ENCODE data around the gene AFF1.
"Not testable (repeated sequence)": the region's sequence is repeated elsewhere in the genome, so short reads cannot be mapped to it uniquely, and the experiment has no call there.

Gene AFF1

DNA sequence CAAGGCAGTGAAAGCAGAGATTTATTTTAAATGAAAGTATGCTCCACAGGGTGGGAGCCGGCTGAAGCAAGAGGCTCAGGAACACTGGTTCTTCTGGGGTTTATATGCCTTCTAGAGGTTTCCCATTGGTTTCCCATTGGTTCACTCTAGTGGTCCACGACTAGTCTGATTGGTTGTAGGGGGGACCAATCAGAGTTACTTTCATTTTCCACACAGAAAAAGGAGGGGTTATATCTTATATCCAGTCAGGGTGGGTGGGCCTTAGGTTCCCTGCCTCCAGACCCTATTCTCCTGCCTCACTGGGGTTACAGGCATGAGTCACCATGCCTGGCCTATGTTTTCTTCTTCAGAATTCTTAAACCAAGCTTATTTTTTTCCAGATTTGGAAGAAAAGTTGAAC lies 184.0 kb downstream of the AFF1 start:
- no peak for DNase-seq

DNA sequence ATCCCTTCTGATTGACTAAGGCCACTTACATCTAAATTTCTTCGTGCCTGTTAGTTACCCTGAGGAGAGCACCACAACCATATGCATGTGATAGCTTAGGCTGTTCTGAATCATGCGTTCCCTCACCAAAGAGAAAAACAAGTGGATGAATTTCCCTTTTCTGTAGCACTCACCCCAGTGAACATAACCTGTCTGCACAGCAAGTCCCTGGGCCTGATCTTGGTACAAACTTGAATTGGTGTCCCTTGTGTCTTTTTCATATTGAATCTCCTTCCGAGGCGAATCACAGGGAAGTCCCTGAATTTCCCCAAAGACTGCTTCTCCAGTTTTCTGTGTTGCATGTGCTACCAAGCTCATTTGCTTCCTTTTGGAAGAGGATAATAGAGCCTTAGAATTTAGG lies 185.2 kb downstream of the AFF1 start:
- DNase-seq = no peak

DNA sequence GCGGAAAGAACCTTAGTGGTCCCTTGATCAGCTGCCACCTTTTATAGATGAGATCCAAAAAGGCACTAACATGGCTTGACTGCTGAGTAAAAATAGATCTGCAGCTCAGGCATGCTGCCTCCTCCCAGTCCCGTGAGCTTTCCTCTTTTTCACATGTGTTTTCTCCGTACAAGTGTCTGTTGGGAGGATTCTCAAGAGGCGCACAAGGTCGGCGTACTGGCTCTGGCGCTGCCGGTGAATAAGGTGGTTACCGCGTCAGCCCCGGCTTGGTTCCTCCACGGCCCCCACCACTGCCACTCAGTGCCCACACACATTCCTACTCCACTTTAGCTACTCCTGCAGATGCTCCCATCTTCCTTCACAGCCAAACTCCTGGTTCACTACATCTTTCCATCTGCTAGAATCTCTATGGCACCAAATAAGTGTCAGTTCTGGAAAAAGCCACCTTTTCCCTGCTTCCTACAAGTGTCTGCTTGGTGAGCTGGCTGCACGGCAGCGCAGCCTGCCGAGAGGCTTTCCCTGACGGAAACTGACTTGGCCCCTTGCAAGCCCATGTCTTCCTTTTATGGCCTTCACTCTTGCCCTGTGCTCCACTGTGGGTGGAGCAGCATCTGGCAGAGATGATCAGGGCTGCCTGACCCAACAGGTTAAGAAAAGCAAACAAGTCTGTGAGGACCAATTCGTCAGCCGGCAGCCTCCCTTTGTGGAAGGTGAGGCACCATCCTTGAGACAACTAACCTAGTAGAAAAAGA lies 185.8 kb downstream of the AFF1 start:
- DNase-seq = no peak

DNA sequence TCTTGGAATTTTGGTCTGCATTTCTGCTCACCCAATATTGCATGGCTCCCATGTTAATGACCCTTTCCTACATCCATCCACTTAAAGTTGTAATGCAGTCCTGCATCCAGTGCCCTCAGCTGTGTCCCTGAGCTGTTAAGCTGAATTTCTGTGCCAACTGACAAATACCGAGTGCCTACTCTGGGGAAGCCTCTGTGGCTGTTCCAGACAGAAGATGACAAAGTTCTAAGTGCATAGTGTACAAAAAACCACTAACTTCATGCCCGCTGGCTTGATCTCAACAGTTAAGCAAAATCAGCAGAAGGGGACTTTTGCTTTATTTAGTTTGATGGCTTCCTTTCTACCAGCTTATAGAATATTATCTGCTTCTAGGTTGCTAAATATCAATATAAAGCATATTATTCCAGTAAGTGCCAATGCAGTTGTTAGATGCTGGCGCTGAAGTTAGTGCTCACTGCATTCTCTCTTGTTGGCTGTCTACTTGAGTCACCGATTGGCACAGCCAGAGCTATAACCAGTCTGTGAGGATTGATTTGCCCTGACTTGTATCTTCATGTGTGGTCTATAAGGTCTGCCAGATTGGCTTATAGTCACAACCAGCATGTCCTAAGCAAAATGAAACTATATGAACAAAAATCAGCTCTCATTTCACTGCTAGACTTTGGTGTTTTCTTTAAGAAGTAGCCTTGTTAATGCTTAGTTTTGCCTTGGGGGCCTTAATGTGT lies 186.7 kb downstream of the AFF1 start:
- no peak for DNase-seq

DNA sequence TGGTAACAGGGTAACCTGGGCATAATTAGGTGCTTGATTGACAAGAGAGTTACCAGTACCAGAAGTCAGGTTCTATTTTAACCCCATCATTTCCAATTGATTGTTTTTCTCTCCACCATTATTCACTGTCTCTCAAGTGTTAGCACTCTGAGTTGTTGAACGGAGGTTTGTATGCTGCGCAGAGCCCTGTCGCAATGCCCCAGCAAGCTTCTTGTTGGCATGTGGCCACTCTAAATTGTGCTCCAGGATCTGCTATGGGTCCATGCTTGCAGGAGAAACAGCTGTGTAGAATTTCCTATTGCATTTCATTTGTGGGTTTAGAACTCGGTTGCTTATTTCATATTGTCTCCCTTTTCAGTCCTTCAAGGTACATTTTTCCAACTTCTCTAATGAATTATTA lies 187.4 kb downstream of the AFF1 start:
- no peak for DNase-seq

DNA sequence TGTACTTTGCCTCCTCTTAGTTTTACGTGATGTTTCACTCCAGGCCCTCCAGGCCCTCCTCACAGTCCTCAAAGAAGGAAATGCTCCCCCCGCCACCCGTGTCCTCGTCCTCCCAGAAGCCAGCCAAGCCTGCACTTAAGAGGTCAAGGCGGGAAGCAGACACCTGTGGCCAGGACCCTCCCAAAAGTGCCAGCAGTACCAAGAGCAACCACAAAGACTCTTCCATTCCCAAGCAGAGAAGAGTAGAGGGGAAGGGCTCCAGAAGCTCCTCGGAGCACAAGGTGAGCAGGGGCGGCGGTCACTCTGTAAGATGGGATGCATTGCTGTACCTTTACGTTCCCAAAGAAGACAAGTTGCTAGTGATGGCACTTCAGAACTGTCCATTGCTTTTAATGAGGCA lies 191.2 kb downstream of the AFF1 start:
- no peak for DNase-seq

DNA sequence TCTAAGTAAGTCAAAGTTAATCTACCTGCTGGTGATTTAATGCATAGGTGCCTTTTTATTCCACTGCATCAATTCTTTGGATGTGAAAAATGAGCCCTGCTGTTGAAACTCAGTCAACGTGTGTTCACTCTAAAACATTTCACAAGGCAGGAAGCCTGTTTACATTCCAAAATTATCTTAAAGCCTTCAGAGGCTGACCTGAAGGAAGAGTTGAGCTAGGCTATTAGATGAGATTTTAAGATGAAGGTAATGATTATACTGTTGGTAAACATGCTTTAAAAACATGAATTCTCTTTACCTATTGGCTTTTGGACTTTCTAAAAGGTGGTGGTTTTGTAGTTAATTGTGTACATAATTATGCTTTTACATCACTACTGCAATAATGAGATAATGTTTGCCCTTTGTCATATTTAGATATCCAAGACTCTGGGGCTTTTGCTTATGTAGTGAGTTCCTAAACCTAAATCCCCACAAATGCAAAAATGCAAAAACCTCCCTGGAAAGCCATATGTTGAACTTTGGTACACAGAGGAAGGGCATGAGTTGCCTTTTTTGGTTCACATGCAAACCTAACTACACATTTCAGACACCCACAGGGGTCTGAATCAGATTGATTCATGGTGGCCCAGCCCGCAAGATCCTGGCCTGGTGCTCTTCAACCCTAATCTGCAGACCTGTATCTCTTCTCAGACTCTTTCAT lies 193.3 kb downstream of the AFF1 start:
- DNase-seq = no peak

DNA sequence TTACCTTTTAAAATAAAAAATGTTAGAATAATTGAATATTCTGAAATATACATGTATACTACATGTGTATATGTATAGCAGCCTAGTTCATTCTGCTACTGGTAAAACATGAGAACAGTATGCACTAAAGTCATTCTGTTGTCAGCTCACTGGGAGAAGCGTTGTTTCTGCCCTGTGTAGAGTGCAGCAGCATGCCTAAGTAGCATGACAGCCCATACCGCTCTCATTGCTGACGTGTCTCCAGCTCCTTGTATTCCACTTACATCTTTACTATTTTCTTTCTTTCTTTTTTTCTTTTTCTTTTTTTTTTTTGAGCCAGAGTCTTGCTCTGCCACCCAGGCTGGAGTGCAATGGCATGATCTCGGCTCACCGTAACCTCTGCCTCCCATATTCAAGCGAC lies 194.9 kb downstream of the AFF1 start:
- no peak for DNase-seq

DNA sequence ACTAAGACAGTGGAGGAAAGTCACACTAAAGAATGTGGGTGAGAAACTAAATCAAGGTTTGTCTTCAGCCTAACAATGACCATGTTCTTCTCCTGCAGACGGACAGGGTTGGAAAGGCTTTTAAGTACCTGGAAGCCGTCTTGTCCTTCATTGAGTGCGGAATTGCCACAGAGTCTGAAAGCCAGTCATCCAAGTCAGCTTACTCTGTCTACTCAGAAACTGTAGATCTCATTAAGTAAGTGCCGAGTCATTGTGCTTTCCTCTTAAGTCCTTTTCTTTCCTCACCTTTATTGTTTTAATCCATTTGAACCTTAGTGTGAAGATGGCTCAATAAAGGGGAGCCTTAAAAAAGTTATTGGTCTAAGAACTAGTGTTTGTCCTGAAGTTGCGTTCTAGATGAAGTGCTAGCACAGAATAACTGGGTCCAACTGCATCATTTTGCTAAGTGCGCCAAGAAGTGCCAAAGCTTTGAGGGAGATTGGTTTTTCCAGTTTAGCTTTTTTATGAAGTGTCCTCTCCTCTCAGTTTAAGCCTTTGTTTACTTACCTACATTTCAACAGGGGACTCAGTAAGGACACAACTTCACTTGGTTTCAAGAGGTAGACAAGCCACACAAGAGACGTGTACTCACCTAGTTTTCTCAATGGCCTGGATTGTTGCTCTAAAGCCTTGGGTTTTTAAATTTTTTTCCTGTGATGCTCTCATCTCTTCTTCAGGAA lies 196.3 kb downstream of the AFF1 start:
- DNase-seq = no peak

DNA sequence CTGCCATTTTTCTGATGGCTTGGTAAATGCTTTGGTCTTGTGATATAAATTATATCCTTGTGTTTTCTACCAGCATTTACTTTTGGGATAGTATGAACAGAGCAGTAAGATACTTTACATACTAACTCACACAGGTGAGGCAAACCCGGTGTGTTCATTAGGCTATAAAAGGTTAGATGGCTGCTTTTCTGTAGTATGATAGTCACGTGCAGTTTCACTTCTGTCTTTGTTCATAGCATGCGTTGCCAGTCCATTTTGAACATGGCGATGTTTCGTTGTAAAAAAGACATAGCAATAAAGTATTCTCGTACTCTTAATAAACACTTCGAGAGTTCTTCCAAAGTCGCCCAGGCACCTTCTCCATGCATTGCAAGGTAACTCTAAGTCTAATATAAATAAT lies 197.2 kb downstream of the AFF1 start:
- DNase-seq = no peak

DNA sequence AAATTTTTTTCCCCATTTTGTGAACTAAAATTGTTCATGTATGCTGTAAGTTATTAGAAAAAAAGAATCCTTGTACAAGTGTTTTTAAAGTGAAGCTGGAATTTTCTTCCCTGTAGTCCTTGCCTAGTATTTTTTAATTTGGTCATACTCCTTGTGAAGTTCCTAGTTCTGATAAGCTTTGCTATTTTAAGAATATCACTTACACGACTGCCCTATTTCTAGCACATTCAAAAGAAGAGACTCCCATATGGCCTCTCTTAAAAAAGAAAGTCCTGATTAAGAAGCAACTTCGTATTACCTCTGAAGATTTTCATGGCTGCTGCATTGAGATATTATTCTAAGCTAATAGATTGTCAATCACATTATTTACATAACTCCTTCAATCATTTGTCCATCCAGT lies 198.4 kb downstream of the AFF1 start:
- DNase-seq = no peak

DNA sequence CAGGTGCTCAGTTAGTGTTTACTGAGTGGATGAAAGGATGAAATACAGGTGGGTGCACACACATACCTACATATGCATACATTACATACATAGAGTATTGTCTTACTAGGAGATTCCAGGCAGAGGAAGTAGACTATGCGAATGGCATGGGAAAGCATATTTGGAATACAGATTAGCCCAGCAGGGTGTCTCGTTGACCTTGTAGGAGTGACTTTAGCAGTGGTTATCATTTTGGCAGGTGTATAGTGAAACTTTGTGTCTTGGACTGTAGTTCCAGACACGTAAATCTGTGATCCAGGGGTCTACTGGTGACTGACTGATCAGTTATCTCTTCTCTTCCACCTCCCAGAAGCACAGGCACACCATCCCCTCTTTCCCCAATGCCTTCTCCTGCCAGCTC lies 199.3 kb downstream of the AFF1 start:
- DNase-seq = no peak

DNA sequence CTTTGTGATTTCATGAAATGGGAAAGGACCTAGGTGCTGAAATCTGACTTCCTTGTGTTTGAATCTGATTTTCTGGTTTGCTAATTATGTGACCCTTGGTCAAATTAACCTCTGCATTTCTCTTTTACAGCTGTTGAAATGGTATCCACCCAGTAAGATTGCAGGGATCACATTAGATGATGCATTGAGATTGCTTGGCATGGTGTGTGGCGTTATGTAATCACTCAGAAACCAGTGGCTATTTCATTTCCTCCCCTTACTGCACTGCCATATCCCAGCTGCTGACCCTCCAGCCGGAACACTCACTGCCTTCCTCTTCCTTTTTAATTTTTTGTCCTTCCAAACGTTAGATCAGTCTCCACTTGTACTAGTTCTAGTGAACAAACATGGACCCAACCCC lies 206.6 kb downstream of the AFF1 start:
- DNase-seq = no peak

DNA sequence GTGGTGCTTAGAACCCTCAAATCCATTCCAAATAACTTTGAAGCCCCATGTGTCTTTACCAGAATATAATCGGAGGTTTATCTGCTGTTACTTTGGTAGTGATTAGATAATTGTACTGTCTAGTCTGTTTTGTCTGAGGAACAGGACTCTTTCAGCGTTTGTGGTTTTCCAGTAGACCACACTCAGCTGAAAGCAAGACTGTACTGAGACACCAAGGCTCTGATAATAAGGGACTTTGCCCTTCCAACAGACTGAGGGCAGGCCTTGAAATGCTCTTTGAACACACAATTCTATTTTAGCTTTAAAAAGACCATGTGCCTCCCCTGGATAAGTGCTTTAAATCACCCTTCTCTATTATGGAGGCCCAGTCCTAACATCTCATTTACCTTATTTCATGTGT lies 209.5 kb downstream of the AFF1 start:
- no peak for DNase-seq

DNA sequence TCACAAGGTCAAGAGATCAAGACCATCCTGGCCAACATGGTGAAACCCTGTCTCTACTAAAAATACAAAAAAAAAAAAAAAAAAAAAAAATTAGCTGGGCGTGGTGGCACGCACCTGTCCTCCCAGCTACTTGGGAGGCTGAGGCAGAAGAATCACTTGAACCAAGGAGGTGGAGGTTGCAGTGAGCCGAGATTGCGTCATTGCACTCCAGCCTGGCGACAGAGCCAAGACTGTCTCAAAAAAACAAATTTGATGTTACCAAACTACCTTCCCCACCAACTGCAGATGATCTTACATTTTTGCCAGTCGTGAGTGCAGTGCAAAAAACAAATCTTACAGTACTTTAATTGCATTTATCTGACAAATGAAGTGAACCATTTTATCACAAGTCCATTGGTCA lies 211.1 kb downstream of the AFF1 start:
- DNase-seq = not testable (repeated sequence)

DNA sequence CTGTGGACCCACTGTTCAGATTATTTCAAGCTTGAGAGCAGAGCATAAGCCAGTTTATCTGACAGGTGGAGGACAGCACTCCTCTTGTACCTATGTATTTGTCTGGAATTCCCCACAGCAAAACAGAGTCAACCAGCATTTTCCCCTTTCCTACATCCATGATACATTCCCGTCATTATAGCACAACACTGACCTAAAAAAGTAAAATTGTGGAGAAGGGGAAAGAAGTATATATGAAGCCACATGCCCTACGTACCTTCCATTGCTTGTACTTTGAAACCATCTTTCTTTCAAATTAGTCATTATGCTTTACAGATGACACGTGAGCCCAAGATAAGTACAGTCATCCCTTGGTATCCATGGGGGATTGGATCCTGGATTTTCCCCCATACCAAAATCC lies 212.3 kb downstream of the AFF1 start:
- no peak for DNase-seq

DNA sequence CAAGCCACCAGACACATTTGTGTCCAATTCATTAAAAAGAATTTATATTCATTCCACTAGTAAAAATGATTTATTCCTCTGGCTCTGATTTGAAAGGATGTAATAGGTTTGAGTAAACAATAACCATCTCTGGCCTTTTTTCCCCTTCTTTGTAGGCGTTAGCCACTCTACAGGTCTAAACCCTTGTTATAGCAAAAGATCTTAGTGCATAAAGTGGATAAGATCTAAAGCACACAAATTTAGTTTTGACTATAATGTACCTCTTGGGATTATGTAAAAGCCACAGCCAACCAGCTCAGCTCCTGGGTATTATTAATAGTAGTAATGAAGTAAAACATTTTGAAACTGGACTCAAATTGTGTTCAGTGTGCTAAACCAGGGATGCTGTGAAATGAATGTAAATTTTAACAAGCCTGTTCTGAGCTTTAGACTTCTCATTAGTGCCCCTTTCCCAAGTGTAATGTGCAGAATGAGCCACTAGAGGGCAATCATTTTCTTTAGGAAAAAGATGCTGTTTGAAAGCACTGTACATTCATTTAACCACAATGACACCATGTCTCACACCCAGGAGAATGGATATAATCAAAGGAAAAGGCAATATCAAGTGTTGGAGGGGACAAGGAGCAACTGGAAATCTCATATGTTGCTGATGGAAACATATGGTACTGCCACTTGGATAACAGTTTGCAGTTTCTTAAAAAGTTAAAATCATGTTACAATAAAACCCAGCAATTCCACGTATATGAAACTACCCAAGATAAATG lies 215.9 kb downstream of the AFF1 start:
- peak; percentile 8 to 75 for DNase-seq

DNA sequence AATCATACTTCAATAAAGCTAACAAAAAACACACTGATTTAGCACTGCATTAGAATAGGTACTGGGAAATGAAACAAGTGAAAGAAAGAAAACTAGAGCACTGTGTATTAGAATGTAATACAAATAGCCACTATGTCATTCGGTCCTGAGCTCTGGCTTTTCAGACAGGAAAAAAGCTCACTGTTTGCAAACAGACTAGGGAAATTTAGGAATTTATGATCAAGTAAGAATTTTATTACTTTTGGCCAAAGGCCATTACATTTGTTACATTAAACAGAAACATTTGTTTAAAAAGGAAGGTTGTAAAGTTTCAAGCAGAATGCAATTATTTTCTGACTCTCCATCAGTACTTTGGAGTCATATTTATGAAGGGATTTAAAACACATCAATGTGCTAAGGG lies 216.9 kb downstream of the AFF1 start:
- DNase-seq = no peak

DNA sequence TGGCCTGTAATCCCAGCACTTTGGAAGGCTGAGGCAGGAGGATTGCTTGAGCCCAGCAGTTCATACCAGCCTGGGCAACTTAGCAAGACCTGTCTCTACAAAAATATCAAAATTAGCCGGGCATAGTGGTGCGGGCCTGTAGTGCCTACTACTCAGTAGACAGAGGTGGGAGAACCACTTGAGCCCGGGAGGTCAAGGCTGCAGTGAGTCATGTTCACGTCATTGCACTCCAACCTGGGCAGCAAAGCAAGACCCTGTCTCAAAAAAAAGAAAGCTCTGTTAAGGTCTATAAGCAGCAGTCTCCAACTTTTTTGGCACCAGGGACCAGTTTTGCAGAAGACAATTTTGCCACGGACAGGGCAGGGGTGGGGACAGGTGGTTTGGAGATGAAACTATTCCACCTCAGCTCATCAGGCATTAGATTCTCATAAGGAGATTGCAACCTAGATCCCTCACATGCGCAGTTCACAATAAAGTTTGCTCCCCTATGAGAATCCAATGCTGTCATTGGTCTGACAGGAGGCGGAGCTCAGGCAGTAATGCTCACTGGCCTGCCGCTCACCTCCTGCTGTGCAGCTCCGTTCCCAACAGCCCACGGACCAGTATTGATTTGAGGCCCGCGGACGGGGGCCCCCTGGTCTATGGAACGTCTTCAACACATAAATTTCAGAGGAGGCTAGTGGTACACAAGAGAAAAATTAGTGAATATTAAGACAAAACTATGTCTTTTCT lies 217.7 kb downstream of the AFF1 start:
- DNase-seq = no peak

DNA sequence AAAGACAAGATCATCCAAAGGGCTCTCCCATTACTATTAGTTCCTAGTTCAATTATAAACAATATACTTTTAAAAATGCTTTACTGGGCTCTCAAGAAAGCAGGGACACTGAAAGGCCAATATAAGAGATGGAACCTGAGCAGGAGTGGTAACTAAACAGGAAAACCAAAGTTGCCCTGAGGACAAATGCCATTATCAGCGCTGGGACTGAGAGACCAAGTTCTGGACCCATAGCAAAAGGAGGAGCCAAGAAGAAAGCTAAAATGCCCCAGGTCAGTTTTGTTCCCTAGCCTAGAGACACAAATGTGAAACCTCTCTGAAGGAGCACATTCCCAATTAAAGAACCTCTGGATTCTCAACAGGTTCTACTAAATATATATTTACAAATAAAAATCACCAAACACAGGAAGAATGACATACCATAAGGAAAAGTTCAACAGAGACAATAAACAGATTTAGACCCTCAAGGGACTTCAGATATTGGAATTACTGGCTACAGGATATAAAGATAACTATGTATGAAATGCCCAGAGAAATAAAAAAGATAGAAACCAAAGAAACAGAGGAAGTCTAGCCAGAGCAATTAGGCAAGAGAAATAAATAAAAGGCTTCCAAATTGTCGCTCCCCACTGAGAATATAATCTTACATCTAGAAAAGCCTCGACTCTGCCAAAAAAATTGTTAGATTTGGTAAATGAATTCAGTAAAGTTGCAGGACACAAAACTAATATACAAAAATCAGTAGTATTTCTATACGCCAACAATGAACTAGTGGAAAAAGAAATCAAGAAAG lies 218.5 kb downstream of the AFF1 start:
- DNase-seq = no peak

DNA sequence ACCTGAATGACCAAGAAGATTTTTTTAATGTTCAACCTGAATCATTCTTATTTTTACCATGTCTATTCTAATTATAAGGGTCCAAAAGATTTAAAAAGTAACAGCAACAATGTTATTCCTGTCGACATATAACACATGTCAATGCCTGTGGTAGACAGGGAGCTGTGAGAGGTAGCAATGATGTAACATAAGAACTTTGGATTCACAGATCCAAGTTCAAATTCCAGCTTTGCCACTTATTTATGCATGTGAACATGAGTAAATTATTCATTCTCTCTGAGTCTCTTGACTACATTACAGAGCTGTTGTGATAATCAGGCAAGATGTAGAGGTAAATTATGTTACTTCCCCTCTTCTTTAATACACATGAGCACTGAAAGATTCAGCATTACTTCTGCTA lies 231.1 kb downstream of the AFF1 start:
- no peak for DNase-seq

Data from CD4-positive, alpha-beta T cell treated with Interleukin-1 beta for 1 hour (primary cell).